Measurements from ENCODE around the gene C1orf50.
A peak's percentile ranks its signal among the peaks of the same experiment; 100 is the strongest.

The C1orf50 gene

DNA sequence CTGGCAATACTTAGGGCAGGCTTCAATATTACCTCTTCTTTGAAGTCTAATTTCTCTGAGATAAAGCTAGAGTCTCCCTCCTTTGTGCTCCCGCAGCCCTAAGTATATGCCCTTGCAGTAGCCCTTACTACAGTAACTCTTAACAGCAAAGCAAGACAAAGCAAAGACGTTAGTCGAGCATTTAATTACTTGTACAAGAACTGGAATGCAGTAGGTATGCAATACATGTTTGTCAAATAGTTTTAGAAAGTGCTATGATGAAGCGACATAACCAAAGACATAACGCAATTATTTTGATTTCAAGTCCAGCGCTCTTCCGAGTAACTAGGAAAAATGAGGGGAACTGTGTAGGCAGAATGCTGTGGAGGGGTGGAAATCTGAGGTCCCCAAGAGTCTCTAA is 1.8 kb upstream of the C1orf50 start:
- DNase-seq, result no peak

DNA sequence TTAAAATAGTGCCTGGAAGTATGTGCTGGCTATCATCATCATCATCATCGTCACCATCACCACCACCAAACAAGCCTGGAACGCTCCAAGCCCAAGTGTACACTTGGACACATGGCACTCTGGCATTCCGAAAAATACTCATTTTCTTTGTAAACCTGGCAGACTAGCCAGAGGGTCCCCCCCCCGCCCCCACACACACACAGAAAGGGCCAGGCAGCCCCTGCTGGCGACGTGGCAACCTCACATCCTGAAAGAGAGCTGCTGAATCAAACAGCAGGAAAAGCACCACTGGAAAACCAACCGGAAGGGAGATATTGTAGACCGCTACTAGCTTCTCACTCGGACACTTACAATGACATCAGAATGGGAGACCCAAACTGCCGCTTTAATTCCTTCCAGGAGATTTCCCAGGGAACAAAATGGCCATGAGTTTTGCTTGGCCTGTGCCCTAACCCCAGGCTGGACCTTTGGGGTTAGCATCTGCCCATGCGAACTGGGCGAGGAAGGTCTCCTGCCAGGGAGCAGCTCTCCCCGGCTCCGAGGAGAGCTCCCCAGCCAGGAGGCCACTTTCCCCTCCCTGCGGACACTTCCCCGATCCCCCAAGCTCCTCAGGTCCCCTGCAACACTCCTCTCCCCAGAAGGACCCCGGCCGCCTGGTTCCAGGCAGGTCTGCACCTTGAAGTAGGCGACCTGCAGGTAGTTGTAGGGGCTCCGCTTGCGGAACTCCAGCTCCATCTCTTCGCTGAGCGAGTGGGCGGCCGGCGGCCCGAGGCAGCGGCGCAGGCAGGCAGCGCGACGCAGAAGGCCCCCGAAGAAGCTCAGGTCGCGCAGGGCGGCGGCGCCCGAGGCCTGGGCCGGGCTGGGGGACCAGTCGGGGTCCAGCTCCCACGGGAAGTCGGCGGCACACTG is 963 bp upstream of the C1orf50 start:
- peak; percentile 58 for DNase-seq

DNA sequence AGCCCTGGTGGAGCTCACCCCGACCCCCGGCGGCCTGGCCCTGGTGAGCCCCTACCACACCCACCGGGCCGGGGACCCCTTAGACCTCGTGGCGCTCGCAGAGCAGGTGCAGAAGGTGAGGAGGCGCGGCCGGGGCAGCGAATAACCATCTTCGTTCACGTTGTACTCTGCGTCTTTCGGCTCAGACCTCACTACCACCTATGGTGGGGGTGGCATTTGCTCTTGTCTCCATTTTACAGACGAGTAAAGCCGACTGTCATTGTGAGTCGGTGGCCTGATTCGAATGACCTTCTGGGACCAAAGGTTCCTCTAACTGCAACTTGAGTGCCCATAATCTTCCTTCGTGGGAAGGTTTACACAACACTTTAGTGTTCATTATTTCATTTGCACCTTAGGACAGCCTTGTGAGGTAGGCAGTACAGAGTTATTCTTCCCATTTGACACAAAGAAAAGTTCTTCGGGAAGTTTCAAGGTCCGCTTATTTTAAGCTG is 506 bp downstream of the C1orf50 start:
- no peak for DNase-seq

DNA sequence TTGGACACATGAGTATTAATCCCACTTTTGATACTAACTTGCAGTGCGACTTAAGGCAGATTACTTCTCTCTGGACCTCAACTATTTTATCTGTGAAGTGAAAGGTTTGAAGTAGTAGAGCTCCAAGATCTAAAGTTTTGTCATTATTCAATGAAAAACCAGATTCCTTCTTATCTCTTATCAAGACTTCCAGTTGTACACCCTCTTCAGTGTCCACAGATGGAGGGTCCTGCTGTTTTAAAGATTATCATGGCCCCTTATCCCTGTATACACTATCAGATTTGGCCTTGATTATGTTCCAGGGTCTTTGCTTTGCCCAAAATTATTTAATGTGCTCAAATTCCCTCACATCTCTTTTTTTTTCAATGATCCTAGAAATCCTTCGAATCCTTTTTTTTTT is 1.1 kb downstream of the C1orf50 start:
- no peak for DNase-seq

DNA sequence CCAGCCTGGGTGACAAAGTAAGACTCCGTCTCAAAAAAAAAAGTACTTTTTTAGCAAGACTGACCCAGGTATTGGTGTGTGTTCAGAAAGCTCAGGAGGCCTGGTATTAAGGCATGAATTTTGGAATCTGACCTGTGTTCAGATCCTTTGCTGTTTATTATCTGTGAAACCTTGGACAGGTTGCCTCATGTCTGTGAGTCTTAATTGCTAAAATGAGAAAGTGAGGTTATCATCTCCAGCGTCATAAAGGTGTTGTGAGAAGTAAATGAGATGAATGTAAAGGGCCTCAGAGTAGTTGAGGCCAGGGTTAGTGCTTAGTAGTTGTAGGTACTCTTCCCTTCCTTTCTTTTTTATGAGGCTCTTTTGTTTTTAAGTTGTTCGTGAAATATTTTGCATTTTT is 2.8 kb downstream of the C1orf50 start:
- no peak for DNase-seq

DNA sequence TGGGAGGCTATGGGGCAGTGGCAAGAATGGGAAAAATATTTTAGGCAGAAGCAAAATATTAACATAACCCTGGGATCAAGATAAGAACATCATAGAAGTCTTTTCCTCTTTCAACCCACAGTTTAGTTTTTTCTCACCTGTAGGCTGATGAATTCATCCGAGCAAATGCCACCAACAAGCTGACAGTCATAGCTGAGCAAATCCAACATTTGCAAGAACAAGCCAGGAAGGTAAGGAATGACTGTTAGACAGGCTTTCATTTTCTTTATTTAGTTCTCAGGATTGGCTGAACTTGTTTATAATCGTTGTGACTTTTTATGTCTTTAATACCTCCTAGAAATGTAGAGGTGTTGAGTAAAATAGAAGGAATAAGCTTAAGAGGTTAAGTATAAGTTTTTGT is 6.4 kb downstream of the C1orf50 start:
- DNase-seq, result no peak

DNA sequence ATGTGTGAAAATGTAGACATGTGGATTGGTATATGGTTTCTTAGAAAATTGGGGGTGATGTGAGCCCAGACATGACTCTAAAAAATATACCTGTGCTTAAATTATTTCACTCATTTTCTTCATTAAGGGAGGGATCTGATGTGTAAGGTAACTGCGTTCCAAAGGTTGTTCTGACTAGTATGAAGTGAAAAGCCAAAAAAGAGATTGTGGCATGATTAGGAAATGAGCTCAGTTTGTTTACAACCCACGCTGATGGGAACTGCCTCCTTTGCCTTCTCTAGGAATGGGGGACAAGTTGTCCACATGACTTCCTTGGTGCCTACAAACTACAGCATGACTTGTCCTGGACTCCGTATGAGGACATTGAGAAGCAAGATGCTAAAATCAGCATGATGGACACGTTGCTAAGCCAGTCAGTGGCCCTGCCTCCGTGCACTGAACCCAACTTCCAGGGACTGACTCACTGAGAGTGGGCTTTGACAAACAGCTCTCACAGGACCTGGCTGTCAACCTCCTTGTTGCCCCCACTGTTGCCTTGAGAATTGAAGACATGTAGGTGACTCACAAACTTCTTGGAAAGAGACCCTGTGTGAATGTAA is 8.0 kb downstream of the C1orf50 start:
- DNase-seq, result no peak

DNA sequence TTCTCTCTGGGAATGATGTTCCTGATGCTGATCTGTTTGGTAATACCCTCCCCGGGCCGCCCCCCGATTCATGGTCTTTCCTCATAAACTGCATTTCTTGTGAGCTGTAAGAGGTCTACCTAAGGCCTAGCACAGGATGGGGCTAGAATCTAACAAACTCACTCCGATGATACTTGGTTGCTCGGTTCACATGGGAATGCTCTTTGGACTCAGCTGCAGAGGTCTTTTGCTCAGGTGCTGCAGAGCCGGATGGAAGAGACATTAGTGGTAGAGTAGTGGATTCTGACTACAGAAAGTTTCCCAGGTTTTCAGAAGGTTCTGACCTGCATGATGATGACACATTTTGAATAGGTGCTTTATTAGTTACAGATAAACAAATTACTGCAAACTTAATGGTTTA is 9.5 kb downstream of the C1orf50 start:
- no peak for DNase-seq

DNA sequence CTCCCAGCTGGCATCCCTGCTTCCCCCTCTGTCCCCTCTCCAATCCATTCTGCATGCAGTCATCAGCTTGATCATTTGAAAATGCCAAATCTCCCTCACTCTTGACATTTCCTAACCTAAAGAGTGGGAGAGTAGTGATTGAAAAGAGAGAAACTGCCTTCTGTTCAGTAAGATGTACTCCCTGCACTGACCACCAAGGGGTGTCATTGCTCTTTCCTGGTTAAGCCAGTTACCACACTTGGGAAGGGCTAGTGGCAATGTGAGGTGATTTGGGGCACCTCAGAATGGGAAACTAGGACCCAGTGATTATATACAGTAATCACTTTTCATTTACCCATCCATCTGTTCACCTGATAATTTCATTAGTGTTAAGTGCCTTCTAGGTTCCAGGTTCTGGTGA is 10.8 kb downstream of the C1orf50 start:
- peak; percentile 33 for DNase-seq

DNA sequence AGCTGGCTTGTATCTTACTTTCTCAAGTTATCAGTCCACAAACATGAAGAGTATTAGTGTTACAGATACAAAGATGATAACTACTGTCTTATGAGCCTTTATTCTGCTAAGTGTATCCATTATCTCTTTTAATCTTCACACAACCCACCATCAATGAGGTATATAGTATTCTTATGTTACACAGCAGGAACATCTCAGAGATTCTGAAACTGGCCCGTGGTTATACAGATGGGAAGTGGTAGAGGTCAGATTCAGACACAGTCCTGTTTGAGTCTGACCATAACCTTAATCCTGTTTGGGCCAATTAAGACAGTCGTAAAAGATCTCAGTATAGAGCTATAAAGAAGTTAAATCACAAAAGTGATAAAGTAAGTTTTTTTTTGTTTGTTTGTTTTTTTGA is 12.7 kb downstream of the C1orf50 start:
- DNase-seq, result no peak

DNA sequence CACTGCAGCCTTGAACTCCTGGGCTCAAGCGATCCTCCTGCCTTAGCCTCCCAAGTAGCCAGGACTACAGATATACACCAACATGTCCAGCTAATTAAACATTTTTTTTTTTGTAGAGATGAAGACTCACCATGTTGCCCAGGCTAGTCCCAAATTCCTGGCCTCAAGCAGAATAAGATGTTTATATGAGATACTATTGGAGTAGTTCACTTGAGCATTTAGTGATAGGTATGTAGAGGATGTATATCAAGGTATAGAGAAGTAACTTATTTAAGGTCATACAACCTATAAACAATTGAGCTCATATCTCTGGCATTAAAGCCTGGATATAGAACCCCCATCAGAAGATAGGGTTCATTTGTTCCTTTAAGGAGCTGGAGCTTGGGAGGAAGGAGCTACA is 13.1 kb downstream of the C1orf50 start:
- DNase-seq, result no peak

DNA sequence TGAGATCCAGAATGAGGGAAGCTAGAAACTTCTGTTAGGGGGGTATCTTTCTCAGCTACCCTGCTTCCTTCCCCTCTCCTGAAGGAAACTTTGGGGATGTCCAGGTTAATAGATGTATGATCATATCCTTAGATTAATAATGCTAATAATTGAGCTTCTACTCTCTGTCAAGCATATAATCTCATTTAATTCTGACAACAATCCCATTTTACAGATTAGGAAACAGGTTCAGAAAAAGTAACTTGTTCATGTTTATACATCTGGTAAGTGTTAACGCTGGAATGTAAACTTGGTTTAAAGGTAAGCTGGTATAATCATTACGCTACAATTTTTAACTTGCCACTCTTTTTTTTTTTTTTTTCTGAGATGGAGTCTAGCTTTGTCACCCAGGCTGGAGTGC is 16.0 kb downstream of the C1orf50 start:
- DNase-seq, result no peak

DNA sequence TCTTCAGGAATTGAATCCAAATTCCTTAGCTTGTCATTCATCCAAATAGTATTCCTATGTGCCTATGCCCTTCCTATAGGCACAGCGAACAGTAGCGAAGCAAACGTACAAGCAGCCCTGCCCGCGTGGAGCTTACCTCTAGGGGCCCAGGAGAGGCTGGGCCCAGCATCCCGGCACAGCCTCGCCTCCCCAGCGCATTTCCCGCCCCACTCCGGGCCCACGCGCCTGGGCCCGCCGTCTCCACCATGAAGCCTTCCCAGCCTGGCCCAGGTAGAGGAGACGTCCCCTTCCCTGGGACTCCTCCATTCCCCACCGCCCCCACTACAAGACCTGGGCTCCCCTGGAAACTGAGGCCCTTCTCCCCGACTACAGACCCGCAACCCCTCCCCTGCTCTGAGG is 17.5 kb downstream of the C1orf50 start:
- no peak for DNase-seq

DNA sequence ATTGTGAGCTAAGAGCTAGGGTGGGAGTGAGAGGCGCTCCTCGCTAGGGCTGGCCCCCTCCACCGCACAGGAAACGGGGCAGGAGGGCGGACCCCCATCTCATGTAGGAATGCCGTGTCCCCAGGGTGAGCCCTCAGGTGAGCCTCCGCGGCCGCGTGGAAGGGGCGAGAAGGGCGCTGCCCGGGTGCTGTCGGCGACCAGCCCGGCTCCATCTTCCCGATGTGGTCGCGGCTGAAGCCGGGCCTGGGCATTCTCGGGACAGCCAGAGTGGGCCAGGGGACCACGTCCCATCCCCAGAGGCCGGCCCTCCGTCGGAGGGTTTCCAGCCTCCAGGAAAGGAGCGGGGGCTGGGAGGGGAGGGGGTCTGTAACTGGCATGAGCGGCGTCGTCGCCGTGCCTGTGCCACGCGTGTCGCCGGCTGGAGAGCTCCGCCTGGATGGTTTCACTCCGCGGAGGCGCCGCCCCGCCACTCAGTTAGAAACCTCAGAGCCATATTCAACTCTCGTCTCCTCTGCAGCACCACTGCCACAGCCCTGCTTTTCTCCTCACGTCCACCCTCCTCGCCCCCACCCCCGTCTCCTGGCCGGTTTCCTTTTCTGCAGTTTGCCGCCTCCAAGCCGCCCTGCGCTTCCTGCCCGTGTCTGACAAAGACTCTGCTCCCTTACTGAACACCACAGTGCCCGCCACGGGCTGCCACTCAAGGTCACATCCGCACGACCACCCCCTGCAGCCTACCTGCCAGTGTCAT is 18.1 kb downstream of the C1orf50 start, which contains the start of gene TMEM269:
TSS of gene TMEM269 (plus strand) at position 46 of the 748 bp plus-strand sequence. CDS start 4,903 bp downstream, outside the sequence.
- DNase-seq, result peak; percentile 31

DNA sequence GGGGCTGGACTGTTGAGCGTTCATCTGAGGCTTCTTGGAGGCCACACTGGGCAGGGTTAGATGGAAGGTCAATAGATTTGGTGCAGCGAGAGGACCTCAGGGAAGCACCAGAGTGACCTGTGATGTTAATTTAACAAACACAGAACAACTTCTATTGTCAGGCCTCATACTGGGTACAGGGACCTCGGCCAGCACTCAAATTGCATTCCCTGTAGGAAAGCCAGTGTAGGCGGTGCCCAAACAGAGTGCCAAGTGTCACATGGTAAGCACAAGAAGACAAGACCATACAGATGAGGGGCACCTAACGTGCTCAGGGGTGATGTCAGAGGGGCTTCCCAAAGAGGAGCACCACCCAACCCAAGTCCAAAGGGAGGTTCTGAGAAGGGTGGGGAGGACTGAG is 19.0 kb downstream of the C1orf50 start:
- no peak for DNase-seq

DNA sequence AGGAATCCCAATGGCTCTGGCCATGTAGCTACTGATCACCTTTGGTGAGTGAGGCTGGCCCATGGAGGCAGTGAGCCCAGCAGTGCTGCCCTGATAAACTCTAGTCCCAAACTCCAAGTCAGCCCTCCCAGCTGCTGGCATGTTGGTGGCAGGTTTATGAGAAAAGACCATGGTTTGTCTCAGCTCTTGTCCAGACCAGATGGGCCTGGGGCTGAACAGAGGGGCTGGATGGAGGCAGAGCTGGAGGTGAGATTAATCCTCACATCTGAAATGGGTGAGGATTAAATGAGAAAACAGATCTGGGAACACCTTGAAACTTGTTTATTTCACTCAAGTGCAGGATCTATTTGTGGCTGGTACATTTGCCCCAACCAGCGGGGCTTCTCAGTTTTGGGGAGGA is 21.0 kb downstream of the C1orf50 start:
- DNase-seq, result no peak

DNA sequence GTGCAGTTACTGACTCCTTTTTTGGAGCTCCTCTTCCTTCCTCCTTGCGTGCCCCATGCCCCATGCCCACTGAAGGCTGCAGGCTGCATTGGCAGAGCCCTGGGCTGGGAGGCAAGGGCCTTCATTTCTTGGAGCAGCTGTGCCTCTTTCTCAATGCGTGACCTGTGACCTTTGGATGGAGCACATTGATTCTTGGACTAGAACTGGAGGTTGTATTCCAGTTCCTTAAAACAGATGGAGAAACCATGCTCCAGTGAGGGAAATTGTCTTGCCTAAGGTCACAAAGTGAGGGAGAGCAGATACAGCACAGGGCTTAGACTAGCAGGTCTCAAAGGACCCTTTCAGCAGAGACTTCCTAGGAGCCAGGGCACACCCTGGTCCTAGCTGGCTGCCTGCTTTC is 26.8 kb downstream of the C1orf50 start:
- DNase-seq, result no peak

DNA sequence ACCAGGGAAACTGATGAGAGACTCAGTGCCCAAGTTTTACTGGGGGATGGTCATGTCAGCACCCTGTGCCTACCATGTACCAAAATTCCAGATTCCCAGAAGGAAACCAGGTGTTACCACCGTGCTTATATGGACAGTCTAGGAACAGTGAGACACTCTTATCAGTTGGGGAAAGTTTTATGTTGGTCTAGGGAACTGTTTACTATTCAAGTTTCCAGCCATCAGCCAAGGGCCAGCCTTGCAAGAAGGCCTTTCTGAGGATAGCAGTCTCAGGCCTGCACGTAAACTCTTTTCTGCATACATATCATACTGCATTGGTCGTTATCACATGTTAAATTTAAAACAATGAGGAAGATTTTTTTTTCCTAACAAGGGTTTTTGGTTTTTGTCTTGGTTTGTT is 30.4 kb downstream of the C1orf50 start:
- no peak for DNase-seq

DNA sequence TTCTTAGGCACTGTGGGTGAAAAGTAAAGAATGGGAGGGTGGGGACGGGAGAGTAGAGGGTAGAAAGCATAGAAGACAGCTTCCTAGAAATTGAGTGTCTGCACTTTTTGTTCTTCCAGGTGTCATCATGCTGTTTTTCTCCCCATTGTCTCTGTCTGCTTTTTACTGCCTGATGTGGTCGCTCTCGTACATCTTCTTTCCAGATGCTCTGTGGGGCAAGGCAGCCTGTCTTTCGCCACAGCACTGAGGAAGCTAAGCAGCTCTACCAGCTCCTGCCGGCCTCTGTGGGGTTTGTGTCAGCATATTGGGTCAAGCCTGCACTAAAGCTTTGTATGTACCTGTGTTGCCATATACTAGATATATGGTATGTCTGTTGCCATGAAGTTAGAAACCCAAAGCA is 30.9 kb downstream of the C1orf50 start:
- DNase-seq, result no peak

DNA sequence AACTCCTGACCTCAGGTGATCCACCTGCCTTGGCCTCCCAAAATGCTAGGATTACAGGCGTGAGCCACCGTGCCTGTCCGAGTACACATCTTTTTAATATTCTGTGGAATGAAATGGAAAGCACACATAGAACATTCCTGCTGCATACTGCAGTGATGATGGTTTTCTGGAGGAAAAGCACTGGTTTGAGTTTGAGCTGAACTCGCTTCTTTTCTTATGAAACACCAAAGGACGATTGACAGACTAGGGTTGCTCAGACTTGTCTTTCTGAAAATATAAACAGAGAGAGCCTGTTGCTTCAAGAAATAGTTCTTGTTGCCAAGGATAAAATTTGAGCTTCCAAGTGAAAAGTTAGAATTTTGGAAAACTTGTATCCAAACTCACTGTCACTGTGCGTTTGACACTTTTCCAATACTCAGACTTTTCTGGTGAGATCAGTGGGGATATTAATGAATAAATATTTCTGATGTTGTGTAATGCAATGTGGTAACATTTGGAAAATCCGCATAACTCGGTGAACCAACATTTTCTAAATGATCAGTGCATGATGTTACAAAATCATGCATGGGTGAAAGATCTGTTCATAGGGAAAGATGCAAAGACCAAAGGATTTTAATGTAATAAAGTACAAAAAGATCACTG is 34.9 kb downstream of the C1orf50 start:
- DNase-seq, result no peak

DNA sequence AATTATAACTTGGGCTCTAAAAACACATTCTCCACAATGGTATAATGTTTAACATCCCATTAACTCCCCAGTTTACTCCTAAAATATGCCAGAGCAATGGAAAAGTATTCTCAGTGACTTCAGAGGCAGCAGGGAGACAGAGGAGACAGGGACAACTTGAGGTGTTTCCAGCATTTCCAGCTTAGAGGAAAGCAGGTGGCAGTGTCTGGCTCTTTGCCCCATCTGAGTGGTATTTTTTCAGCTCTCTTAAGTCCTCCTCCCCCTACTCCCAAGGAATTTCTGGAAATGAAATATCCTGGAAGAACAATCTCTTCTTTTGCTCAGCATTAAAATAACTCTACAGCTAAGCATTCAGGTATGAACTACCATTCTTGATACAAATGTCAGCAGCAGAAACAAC is 39.1 kb downstream of the C1orf50 start:
- DNase-seq, result no peak

DNA sequence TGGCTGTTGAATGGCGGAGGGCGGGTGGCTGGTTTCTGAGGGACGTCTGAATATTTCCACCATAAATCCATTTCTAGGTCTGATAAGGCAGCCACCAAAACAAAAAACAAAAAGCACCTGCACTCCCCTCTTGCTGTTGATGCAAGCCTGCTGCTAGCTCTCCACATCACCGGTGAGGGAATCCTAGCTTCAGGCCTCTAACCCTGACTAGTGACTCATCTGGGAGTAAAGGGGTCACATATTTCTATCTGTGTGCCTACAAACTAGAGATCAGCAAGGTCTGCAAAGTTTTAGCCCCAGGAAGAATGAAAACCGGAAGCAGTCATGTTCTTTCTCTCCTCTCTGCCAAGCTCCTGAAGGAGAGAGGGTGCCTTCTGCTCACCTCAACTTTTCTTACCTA is 39.5 kb downstream of the C1orf50 start:
- DNase-seq, result no peak

DNA sequence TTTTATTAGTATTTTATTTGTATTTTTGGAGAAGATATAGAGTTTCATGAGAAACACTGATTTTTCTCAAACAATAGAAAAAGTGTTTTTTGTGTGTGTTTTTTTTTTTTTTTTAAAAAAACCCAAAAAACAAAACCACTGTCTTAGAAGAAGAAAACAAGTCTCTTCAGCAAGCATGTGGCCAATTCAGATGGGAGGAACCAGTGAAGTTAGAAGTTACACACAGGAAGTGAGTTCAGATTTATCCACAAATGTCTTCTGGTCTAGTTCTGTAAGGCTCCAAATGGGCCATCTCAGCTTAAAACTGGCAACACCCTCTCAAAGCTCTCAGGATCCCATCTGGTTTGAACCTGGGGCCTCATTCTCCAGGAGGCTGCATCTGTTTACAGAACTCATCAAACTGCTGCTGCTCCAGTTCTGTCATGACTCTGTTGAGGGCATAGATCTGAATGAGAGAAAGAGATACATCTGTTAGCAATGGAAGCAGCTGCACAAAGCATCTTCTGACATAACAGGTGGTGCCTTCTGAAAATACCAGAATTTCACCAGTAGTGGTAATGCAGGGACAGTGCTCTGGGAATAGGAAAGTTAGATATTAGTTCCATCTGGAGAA is 40.1 kb downstream of the C1orf50 start:
- no peak for DNase-seq
